HepG2 (cell line): ENCODE data around the gene SINHCAF. TPM values are rescaled to one million over a fixed set of nuclear protein-coding genes. Genes with fewer than 3 reads are reported as not detected.

ENCODE experiments used
- AGO1 ChIP-seq: fragments of 200-400 bp; formaldehyde crosslinking; IDR thresholded peaks from 2 replicates; pipeline ENCODE4 v1.6.1; 2017; ENCODE audit warnings: mild to moderate bottlenecking, low read depth, low read length, moderate library complexity; ENCODE audit not compliant: poor library complexity, severe bottlenecking
- HNRNPLL ChIP-seq: fragments of 200-400 bp; formaldehyde crosslinking; IDR thresholded peaks from 2 replicates; pipeline ENCODE4 v1.6.1; 2017; ENCODE audit warnings: mild to moderate bottlenecking, low read depth, low read length; ENCODE audit not compliant: poor library complexity, severe bottlenecking
- RCOR2 ChIP-seq: IDR thresholded peaks from 2 replicates; pipeline ENCODE4 v1.6.1; 2016; ENCODE audit warnings: missing biosample characterization, missing genetic modification reagents
- SPEN ChIP-seq: sonication (generic); formaldehyde crosslinking; IDR thresholded peaks from 2 replicates; pipeline ENCODE4 v1.5.1; 2020; ENCODE audit warnings: low read depth, mild to moderate bottlenecking, missing genetic modification reagents
- TGIF2 ChIP-seq: IDR thresholded peaks from 2 replicates; pipeline ENCODE4 v1.6.1; 2016; ENCODE audit warnings: control low read depth, missing compliant biosample characterization
- ZNF296 ChIP-seq: sonication (generic); formaldehyde crosslinking; conservative IDR thresholded peaks from 2 replicates; pipeline ENCODE4 v1.5.0; 2020; ENCODE audit warnings: mild to moderate bottlenecking, missing genetic modification reagents
- ZNF407 ChIP-seq: sonication (generic); formaldehyde crosslinking; IDR thresholded peaks from one replicate; pipeline ENCODE4 v1.5.1; 2020; ENCODE audit warnings: mild to moderate bottlenecking, missing genetic modification reagents; ENCODE audit errors: not compliant biosample characterization
- ZNF567 ChIP-seq: sonication (generic); formaldehyde crosslinking; IDR thresholded peaks from 2 replicates; pipeline ENCODE4 v1.8.1; 2023; ENCODE audit warnings: mild to moderate bottlenecking, missing genetic modification reagents, borderline replicate concordance
- ZNF773 ChIP-seq: sonication (generic); formaldehyde crosslinking; IDR thresholded peaks from 2 replicates; pipeline ENCODE4 v1.4.0; 2020; ENCODE audit warnings: missing genetic modification reagents, borderline replicate concordance
- ZNF777 ChIP-seq: sonication (generic); formaldehyde crosslinking; IDR thresholded peaks from 2 replicates; pipeline ENCODE4 v1.4.0; 2020; ENCODE audit warnings: missing genetic modification reagents
- polyA plus RNA-seq, 8 experiments: library from polyadenylated mRNA; depleted of rRNA in 3 of 8; stranded (reverse) in 7 of 8; unstranded in 1 of 8; fragments of >200 nt; fragmentation: Illumina TruSeq in 4 of 8; extraction: Trizol in 4 of 8; gene quantifications; 2 replicates each; pipeline versions ENCODE4 v1.2.1 to v1.2.3, GENCODE V29; 2011 to 2016; ENCODE audit warnings: low read depth in 4 of 8, missing spikeins in 1 of 8, mixed read lengths in 1 of 8; ENCODE audit not compliant: insufficient read depth in 1 of 8
- total RNA-seq, 5 experiments: library from RNA; depleted of rRNA; stranded (reverse); fragments of >200 nt; fragmentation: Illumina TruSeq; extraction: Trizol; gene quantifications; 2 replicates each; pipeline ENCODE4 v1.2.3, GENCODE V29; 2016; ENCODE audit warnings: low read depth in 1 of 5
- TF ChIP-seq, protein P1 (sequence below): sonication (generic); formaldehyde crosslinking; IDR thresholded peaks from 2 replicates; pipeline ENCODE4 v1.4.0; 2020; ENCODE audit warnings: missing genetic modification reagents, borderline replicate concordance
- TF ChIP-seq, protein P2 (sequence below), 2 experiments: sonication (generic) in 1 of 2; formaldehyde crosslinking in 1 of 2; IDR thresholded peaks; 2 replicates each; pipeline versions ENCODE4 v1.4.0 to v1.6.1; 2018 to 2020; ENCODE audit warnings: missing genetic modification reagents in 2 of 2, borderline replicate concordance in 1 of 2, low read depth in 1 of 2, mild to moderate bottlenecking in 1 of 2, missing biosample characterization in 1 of 2

The SINHCAF gene
- total and polyA plus RNA-seq, 2 of the 13 experiments (the other 11 are each of a cell fraction or from before 2014, with no cell fraction given), result 54.6 to 97.8 TPM

GRCh38 chr12:31324845-31325523 lies 966 bp downstream of the SINHCAF start (continued):
- no peak for TF ChIP-seq ZNF407 (CRISPR knock-in tag)
- TF ChIP-seq, protein P1, sequence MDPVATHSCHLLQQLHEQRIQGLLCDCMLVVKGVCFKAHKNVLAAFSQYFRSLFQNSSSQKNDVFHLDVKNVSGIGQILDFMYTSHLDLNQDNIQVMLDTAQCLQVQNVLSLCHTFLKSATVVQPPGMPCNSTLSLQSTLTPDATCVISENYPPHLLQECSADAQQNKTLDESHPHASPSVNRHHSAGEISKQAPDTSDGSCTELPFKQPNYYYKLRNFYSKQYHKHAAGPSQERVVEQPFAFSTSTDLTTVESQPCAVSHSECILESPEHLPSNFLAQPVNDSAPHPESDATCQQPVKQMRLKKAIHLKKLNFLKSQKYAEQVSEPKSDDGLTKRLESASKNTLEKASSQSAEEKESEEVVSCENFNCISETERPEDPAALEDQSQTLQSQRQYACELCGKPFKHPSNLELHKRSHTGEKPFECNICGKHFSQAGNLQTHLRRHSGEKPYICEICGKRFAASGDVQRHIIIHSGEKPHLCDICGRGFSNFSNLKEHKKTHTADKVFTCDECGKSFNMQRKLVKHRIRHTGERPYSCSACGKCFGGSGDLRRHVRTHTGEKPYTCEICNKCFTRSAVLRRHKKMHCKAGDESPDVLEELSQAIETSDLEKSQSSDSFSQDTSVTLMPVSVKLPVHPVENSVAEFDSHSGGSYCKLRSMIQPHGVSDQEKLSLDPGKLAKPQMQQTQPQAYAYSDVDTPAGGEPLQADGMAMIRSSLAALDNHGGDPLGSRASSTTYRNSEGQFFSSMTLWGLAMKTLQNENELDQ (CRISPR knock-in tag), result no peak
- 0 out of 2 replicates have a peak, but pooled peaks have one; percentile 31 for TF ChIP-seq ZNF296 (CRISPR knock-in tag)
- TF ChIP-seq ZNF567 (CRISPR knock-in tag), result no peak
- TF ChIP-seq TGIF2 (CRISPR knock-in tag), result no peak; the same call in 1 of the 2 replicates
- TF ChIP-seq, protein P2, sequence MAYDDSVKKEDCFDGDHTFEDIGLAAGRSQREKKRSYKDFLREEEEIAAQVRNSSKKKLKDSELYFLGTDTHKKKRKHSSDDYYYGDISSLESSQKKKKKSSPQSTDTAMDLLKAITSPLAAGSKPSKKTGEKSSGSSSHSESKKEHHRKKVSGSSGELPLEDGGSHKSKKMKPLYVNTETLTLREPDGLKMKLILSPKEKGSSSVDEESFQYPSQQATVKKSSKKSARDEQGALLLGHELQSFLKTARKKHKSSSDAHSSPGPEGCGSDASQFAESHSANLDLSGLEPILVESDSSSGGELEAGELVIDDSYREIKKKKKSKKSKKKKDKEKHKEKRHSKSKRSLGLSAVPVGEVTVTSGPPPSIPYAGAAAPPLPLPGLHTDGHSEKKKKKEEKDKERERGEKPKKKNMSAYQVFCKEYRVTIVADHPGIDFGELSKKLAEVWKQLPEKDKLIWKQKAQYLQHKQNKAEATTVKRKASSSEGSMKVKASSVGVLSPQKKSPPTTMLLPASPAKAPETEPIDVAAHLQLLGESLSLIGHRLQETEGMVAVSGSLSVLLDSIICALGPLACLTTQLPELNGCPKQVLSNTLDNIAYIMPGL (CRISPR knock-in tag; IDR thresholded peaks at IDR 0.05; ENCODE audit: borderline replicate concordance in 1 of 2, low read depth in 1 of 2), result peak; percentile 42 to 63; a peak in 2 of 4 replicates
- peak; percentile 25; the same call in 1 of the 2 replicates for TF ChIP-seq ZNF773 (CRISPR knock-in tag)
- TF ChIP-seq RCOR2 (CRISPR knock-in tag), result no peak
- TF ChIP-seq AGO1, result no peak
- TF ChIP-seq SPEN (CRISPR knock-in tag), result no peak
- peak; percentile 88 for TF ChIP-seq HNRNPLL
- peak; percentile 87 for TF ChIP-seq ZNF777
